Left lung (tissue), 10 donors: ENCODE results near the gene EXD3. TPM values are rescaled to one million over a fixed set of nuclear protein-coding genes. Genes with fewer than 3 reads are reported as not detected.
A peak's percentile ranks its signal among the peaks of the same experiment; 100 is the strongest.

Experiments
- ATAC-seq: fragments of 200-7000 bp; cut with Tn5 transposase; one replicate; pipeline ENCODE4 v1.9.1; 2020; ENCODE audit warnings: moderate library complexity
- DNase-seq, 4 donors: peaks; one replicate each; pipeline ENCODE4 v3.0.0-alpha.2; 2013 to 2020
- H3K27ac ChIP-seq, 2 donors: fragments of 200-600 bp; sonication (generic) in 1 of 2; one replicate each; pipeline versions ENCODE4 v1.5.0 to v1.8.0; 2020 to 2021
- H3K27me3 ChIP-seq, 2 donors: fragments of 200-600 bp; sonication (generic) in 1 of 2; one replicate each; pipeline versions ENCODE4 v1.5.0 to v1.8.0; 2020 to 2021
- H3K36me3 ChIP-seq, 2 donors: fragments of 200-600 bp; sonication (generic) in 1 of 2; one replicate each; pipeline versions ENCODE4 v1.5.0 to v1.8.0; 2020 to 2021
- H3K4me1 ChIP-seq, 2 donors: fragments of 200-600 bp; one replicate each; pipeline ENCODE4 v1.8.0; 2021
- H3K4me3 ChIP-seq, 2 donors: fragments of 200-600 bp; sonication (generic) in 1 of 2; one replicate each; pipeline versions ENCODE4 v1.5.0 to v1.8.0; 2020 to 2021; ENCODE audit warnings: mild to moderate bottlenecking in 1 of 2
- H3K9me3 ChIP-seq, 2 donors: fragments of 200-600 bp; sonication (generic) in 1 of 2; one replicate each; pipeline versions ENCODE4 v1.5.0 to v1.8.0; 2020 to 2021
- CTCF ChIP-seq, 2 donors: fragments of 200-600 bp; sonication (generic) in 1 of 2; IDR thresholded peaks; one replicate each; pipeline versions ENCODE4 v1.5.0 to v1.8.0; 2021; ENCODE audit warnings: antibody characterized with exemption in 2 of 2
- intact Hi-C, 2 donors: fragments of 100-400 bp; cut with DNase I; formaldehyde crosslinking; loops; one replicate each; pipeline versions ENCODE4 v1.11.2 to v1.14.2; 2022
- polyA plus RNA-seq, 6 donors: library from polyadenylated mRNA; unstranded; fragments of 120-200 nt; gene quantifications; one replicate each; pipeline ENCODE4 v1.2.1, GENCODE V29; 2013; ENCODE audit not compliant: insufficient read length in 6 of 6
- total RNA-seq, 2 donors: library from RNA; stranded (reverse); fragmentation: NEBNext Ultra II Directional; extraction: Animal tissue kit (Norgen Biotek cat#: 25700); gene quantifications; one replicate each; pipeline ENCODE4 v1.2.1, GENCODE V29; 2021
- donor health status: DM: no; HTN: yes; CAD: no.
- donor health status: DM: no; HTN: no; CAD: no.

EXD3 gene
- total and polyA plus RNA-seq, 8 donors = 13.2 to 21.8 (median 16.6) TPM

GRCh38 chr9:137405677-137406081 lies 17.3 kb downstream of the EXD3 start:
- Histone ChIP-seq H3K27ac (no peak overlapping the region), H3K36me3 (no peaks in the 10 kb centered on the region), H3K4me1 (peaks cover 11 to 28% of the 10 kb centered on the region in 2 donors), H3K4me3 (no peak overlapping the region), H3K9me3 (no peaks in the 10 kb centered on the region), H3K27me3 (peaks cover 0 to 25% of the 10 kb centered on the region in 2 donors)
- TF ChIP-seq CTCF (IDR thresholded peaks at IDR 0.05) = no peak
- DNase-seq (no peak), ATAC-seq (no peak)
- intact Hi-C loops = loop anchor here in 1 of 2 donors (10.0 kb wide), 1 partner anchor 101 kb away; the partner anchor contains the start of gene NRARP

- Histone ChIP-seq H3K27me3 (peaks cover 0 to 23% of the 10 kb centered on the region in 2 donors), H3K9me3 (no peaks in the 10 kb centered on the region), H3K4me3 (no peak overlapping the region), H3K4me1 (peaks cover 11 to 23% of the 10 kb centered on the region in 2 donors), H3K27ac (no peak overlapping the region), H3K36me3 (no peaks in the 10 kb centered on the region)
- no peak for ATAC-seq
- intact Hi-C loops = loop anchor here in 1 of 2 donors (10.0 kb wide), 1 partner anchor 100 kb away; the partner anchor contains the start of gene NRARP
- DNase-seq = peak in 1 of 4 donors; percentile 60
- no peak for TF ChIP-seq CTCF (IDR thresholded peaks at IDR 0.05)
Measured at GRCh38 chr9:137404961-137405567, 17.9 kb downstream of the EXD3 start.

GRCh38 chr9:137403269-137403668 lies 19.7 kb downstream of the EXD3 start:
- intact Hi-C loops = loop anchor here in 1 of 2 donors (10.0 kb wide), 1 partner anchor 98 kb away; the partner anchor contains the start of gene NRARP
- no peak for ATAC-seq
- Histone ChIP-seq H3K4me3 (no peak overlapping the region), H3K4me1 (peaks cover 11 to 23% of the 10 kb centered on the region in 2 donors), H3K9me3 (no peaks in the 10 kb centered on the region), H3K27me3 (peaks cover 0 to 23% of the 10 kb centered on the region in 2 donors), H3K36me3 (no peaks in the 10 kb centered on the region), H3K27ac (no peak overlapping the region)
- no peak for TF ChIP-seq CTCF (IDR thresholded peaks at IDR 0.05)
- peak in 1 of 4 donors; percentile 48 for DNase-seq

GRCh38 chr9:137402746-137403145 lies 20.2 kb downstream of the EXD3 start:
- no peak overlapping the region for H3K4me3 ChIP-seq
- intact Hi-C loops = loop anchor here in 1 of 2 donors (10.0 kb wide), 1 partner anchor 98 kb away; the partner anchor contains the start of gene NRARP

More at GRCh38 chr9:137402746-137403145, 20.2 kb downstream of the EXD3 start:
- H3K4me1 ChIP-seq = peaks cover 11 to 23% of the 10 kb centered on the region in 2 donors
- TF ChIP-seq CTCF (IDR thresholded peaks at IDR 0.05) = no peak
- ATAC-seq (no peak), DNase-seq (no peak)
- H3K27ac ChIP-seq = no peak overlapping the region
- H3K9me3 ChIP-seq = no peaks in the 10 kb centered on the region
- peaks cover 0 to 20% of the 10 kb centered on the region in 2 donors for H3K27me3 ChIP-seq
- no peaks in the 10 kb centered on the region for H3K36me3 ChIP-seq
